ENCODE results near the gene ZHX3.

The ZHX3 gene

GRCh38 chr20:41150664-41151063 lies 166.9 kb downstream of the ZHX3 start:
- no peak for DNase-seq

- no peak for DNase-seq
These were observed 168.6 kb downstream of the ZHX3 start for GRCh38 chr20:41148942-41149341.

GRCh38 chr20:41147767-41148191 lies 169.8 kb downstream of the ZHX3 start:
- peak in 8 of 14 donors; percentile 11 to 64 (median 34) for DNase-seq

GRCh38 chr20:41145821-41146620 lies 171.5 kb downstream of the ZHX3 start:
- peak in 5 of 14 donors; percentile 28 to 69 (median 46) for DNase-seq

- no peak for DNase-seq
These were observed 172.2 kb downstream of the ZHX3 start for GRCh38 chr20:41145317-41145716.

GRCh38 chr20:41143354-41143753 lies 174.2 kb downstream of the ZHX3 start:
- DNase-seq: no peak

- DNase-seq: no peak
These were observed 174.6 kb downstream of the ZHX3 start for GRCh38 chr20:41142919-41143318.

- DNase-seq: no peak
These were observed 175.3 kb downstream of the ZHX3 start for GRCh38 chr20:41142245-41142644.

- peak in 2 of 14 donors; percentile 16 to 20 for DNase-seq
These were observed 176.2 kb downstream of the ZHX3 start for GRCh38 chr20:41141153-41141815.

- DNase-seq: no peak
These were observed 177.1 kb downstream of the ZHX3 start for GRCh38 chr20:41140226-41141133.

GRCh38 chr20:41139227-41140093 lies 178.1 kb downstream of the ZHX3 start:
- DNase-seq: no peak

GRCh38 chr20:41138475-41139226 lies 178.9 kb downstream of the ZHX3 start:
- peak in 4 of 14 donors; percentile 27 to 60 (median 40) for DNase-seq

- DNase-seq: peak in 10 of 14 donors; percentile 45 to 83 (median 70)
These were observed 179.7 kb downstream of the ZHX3 start for GRCh38 chr20:41137614-41138474.

GRCh38 chr20:41136680-41137613 lies 180.6 kb downstream of the ZHX3 start, which contains the start of gene PLCG1:
Gene PLCG1 (plus strand): TSS chr20:41137543. CDS start chr20:41137642, 99 bp downstream.
- DNase-seq: peak in 13 of 14 donors; percentile 76 to 93 (median 87)

GRCh38 chr20:41135888-41136679 lies 181.4 kb downstream of the ZHX3 start:
- no peak for DNase-seq

- DNase-seq: peak in 2 of 14 donors; percentile 15 to 23
These were observed 182.2 kb downstream of the ZHX3 start for GRCh38 chr20:41135187-41135887.

All from C1 segment of cervical spinal cord (tissue), 14 donors.